GM12875 (cell line): ENCODE measurements around the gene WDR31.
"Not testable (repeated sequence)": the region's sequence is repeated elsewhere in the genome, so short reads cannot be mapped to it uniquely, and the experiment has no call there.

Experiments used
- H3K4me3 ChIP-seq: one replicate; pipeline ENCODE4 v1.5.1; 2011; ENCODE audit warnings: low read depth, low read length, control low read depth
- TF ChIP-seq, protein P1 (sequence below): IDR thresholded peaks from 2 replicates; pipeline ENCODE4 v1.5.1; 2011; ENCODE audit warnings: low read depth, mild to moderate bottlenecking, control low read depth, inconsistent platforms, low read length, moderate library complexity, borderline replicate concordance; ENCODE audit not compliant: insufficient read depth

WDR31 gene

DNA sequence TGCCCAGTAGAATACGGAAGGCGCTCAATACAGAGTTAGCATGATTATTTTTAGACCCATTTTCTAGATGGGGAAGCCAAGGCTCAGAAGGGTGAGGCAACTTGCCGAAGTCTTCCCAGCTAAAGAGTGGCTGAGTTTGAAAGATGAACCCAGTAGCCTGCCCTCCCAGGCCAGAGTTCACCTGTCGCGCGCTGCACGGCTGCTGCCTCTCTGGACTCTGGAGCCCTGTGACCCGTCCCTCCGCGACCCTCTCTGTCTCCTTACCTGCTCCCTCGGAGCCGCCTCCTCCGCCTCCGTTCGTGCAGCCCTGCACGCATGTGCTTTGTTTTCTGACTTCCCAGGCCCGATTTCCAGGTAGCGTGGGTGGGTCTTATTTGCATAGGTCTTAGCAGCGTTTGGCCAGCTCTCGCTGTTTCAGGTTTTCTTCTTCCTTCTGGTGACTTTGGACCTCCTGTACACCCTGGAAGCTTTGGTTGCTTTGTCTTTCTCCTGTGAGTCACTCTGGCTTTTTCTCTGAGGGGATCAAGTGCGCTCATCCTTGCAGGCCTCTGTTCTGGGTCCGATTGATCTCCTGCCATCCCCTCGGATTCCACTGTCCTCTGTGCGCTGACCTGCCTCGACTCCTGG is 37.2 kb downstream of the WDR31 start, which contains the start of gene RNF183:
Gene RNF183 (minus strand): TSS at position 585 of the 627 bp plus-strand sequence. CDS start 5,192 bp downstream, outside the sequence.
- TF ChIP-seq, protein P1, sequence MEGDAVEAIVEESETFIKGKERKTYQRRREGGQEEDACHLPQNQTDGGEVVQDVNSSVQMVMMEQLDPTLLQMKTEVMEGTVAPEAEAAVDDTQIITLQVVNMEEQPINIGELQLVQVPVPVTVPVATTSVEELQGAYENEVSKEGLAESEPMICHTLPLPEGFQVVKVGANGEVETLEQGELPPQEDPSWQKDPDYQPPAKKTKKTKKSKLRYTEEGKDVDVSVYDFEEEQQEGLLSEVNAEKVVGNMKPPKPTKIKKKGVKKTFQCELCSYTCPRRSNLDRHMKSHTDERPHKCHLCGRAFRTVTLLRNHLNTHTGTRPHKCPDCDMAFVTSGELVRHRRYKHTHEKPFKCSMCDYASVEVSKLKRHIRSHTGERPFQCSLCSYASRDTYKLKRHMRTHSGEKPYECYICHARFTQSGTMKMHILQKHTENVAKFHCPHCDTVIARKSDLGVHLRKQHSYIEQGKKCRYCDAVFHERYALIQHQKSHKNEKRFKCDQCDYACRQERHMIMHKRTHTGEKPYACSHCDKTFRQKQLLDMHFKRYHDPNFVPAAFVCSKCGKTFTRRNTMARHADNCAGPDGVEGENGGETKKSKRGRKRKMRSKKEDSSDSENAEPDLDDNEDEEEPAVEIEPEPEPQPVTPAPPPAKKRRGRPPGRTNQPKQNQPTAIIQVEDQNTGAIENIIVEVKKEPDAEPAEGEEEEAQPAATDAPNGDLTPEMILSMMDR: no peak
- no peak within 1 kb of the TSS for H3K4me3 ChIP-seq

DNA sequence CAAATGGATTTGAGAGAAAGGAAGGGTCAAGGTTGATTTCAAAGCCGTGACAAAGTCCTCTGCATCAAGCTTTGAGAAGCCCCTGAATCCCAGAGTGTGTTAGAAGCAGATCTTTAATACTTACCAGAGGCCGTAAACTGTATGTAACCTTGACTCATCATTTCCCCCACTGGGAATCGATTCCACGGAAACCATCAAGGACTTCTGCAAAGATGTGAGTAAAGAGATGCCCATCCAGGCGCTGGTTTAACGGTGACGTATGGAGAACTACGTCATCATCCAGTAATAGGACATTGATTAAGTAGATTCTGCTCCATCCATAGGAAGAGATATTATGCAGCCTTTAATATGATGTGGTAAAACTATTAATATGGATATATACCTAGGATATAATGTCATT is 38.5 kb downstream of the WDR31 start:
- H3K4me3 ChIP-seq: no peak overlapping the region

DNA sequence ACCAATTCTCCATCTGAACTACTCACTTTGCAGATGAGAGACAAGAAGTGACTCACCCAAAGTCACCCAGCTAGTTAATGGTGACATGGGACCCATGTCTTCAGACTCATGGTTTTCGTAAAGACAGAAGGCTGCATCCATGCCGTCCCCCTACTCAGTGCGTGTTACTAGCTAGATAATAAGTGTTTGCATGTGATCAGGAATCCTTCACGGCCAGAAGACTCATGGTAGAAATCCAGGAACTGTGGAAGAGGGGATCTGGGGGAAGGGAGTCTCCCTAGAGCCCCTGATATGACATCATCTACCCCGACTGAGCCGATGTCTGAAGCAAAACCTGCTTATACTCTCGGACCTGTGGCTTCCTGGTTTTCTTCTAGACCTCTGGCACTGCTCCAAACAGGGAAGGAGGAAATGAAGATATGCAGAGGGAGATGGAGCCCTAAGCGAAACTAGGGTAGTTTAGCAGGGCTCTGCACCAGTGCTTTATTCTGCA is 40.2 kb downstream of the WDR31 start:
- H3K4me3 ChIP-seq: no peak overlapping the region
- TF ChIP-seq, protein P1: no peak

More for the DNA sequence above, 38.5 kb downstream of the WDR31 start:
- TF ChIP-seq, protein P1: no peak

DNA sequence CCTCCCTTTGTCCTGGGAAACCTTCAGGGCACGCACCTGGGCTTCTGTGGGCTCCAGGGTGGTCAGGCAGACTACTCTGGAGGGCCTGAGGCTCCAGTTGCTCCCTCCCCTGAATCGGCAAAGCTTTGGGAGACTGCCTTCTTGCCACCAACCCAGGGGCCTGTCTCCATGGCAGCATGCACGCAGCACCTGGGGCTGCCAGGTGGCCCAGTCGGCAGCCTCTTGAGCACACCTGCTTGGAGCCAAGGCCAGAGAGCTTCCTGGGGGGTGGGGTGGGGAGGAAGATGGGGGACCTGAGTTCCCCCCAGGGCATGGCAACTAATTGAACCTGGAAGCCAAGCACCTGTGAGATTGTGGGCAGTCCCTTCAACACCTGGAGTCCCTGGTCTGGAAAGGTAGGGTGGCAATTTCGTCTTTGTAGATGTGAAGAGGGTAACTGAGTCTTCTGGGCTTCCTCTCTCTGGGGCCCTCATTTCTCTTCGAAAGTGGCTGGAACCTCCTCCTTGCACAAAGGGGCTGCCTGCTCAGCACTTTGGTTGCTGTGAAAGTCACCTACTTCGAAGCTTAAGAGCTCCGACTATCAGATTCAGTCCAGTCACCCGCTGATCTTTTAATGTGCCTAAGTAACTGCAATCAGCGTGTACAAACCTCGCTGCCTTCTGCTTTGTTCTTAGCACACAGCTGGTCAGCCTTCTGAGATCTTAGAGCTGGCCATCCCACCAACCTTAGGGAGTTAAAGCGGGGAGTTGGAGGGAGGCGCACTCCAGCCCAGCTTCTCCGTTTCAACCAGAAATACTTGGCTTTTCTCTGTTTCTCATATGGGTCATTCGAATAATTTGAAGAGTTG is 40.9 kb downstream of the WDR31 start:
- TF ChIP-seq, protein P1: no peak
- no peak overlapping the region for H3K4me3 ChIP-seq

DNA sequence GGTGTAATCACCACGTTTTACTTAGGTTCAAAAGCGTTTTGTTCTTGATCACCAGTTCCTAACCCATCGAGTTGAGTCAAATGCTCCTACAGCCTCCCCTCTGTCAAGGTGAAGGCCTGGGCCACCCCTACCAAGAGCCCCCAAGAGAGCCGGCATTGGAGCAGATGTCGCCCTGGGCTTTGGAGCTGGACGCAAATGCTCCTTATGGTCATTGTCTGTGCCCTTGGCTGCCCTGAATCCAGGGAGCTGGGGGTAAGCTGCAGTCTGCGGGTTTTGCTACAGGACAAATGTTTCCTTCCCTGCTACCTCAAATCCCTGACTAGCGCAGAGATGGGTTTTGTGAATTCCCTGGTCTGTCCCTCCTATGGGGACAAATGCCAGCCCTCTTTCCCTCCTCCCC is 41.8 kb downstream of the WDR31 start:
- no peak overlapping the region for H3K4me3 ChIP-seq
- TF ChIP-seq, protein P1: no peak

DNA sequence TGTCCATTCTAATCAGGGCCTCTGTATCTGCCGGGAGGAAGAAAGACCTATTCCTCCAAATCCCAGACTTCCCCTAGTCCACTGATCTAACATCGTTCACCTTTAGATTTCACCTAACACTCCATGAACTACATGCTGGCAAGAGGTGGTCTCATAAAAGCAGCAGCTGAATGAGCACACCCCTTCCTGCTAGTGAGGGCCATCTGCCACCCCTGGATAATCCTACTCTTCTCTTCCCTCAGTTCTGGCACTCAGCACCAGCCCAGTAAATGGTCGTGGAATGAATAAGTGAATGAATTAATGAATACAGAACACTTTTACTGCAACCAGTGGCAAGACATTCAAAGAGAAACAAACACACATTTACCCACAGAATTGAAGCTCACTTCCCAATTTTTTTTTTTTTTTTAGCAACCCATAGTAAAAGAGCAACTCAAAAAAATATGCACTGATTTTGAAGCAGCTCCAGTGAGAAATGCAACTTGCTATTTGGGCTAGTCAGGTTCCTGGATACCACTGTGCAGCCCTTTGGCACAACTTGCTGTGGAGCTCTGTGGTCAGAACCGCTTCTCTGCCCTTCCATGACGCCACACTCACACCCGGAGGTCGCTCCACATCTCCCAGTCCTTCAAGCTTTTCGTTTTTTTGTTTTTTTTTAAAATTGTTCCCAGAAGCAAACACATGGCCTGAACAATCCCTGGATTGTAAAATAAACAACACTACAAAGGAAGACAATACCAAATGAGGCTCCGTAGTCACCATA is 43.1 kb downstream of the WDR31 start:
- H3K4me3 ChIP-seq: no peak overlapping the region
- TF ChIP-seq, protein P1: no peak

DNA sequence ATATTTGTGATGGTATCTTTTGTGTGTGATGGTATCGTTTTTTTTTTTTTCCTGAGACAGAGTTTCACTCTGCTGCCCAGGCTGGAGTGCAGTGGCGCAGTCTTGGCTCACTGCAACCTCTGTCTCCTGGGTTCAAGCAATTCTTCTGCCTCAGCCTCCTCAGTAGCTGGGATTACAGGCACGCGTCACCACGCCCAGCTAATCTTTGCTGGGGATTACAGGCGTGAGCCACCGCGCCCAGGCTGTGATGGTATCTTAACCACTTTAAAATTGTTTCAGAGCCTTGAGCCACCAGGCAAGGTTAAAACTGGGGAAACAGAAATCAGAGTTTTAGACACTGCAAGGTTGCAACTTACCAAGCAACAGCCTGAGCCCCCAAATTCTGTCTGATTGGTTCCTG is 43.8 kb downstream of the WDR31 start:
- H3K4me3 ChIP-seq: not testable (repeated sequence)
